GM21367 (cell line): ENCODE measurements around the gene HELZ.
"Not testable (repeated sequence)": the region's sequence is repeated elsewhere in the genome, so short reads cannot be mapped to it uniquely, and the experiment has no call there.

Experiments used
- ATAC-seq: cut with Tn5 transposase; IDR thresholded peaks from one replicate; pipeline ENCODE4 v1.9.1; 2021; ENCODE audit not compliant: unreplicated experiment

Gene HELZ

GRCh38 chr17:67054011-67054591 lies 190.9 kb downstream of the HELZ start:
- no peak for ATAC-seq

DNA sequence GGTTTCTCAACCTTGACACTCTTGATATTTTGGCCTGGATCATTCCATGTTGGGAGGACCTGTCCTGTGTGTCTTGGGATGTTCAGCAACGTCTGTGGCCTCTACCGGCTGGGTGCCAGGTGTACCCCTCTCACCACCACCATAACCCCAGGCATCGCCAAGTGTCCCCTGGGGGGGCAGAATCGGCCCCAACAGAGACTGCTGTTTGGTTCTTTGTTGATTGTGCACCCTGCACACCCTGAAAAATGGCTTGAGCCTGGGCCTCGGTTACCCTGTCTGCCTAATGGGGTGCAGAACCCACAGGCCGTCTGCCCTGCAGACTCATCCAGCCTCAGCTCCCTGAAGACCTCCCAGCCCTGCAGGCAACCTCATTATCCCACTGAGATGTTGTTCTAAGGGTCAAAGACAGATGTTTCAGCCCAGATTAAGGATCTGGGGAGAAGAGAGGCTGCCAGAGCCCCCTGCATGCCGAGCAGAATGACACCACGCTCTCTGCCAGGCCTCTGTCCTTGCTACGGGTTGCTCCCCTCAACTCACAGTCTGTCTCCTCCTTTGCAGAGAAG lies 191.5 kb downstream of the HELZ start:
- ATAC-seq = no peak

DNA sequence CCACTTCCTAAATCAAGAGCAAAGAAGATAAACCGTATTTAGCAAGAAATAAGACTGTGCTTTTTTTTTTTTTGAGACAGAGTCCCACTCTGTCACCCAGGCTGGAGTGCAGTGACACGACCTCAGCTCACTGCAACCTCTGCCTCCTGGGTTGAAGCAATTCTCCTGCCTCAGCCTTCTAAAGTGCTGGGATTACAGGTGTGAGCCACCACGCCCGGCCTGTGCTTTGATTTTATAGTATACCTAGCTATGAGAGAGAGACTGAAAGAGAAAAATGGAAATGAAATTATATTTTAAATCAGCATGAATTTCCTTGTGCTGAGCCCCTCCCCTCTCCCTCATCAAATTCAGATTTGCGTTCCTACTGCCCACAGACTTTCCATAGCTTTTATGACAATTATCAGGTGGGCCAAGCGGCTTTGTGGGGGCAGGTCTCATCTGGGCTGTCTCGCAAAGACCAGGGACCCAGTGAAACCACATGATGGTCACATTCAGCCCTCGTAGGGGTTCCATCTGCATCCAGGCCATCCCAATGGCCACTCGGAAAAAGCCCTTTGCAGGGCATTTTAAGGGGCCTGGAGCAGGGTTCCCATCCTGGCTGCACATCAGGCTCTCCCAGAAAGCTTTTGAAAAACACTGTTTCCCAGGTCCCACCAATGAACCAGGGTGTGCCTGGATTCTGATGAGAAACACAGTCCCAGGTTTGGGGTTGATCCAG lies 192.1 kb downstream of the HELZ start:
- ATAC-seq = no peak

GRCh38 chr17:67051837-67052236 lies 193.2 kb downstream of the HELZ start:
- no peak for ATAC-seq

DNA sequence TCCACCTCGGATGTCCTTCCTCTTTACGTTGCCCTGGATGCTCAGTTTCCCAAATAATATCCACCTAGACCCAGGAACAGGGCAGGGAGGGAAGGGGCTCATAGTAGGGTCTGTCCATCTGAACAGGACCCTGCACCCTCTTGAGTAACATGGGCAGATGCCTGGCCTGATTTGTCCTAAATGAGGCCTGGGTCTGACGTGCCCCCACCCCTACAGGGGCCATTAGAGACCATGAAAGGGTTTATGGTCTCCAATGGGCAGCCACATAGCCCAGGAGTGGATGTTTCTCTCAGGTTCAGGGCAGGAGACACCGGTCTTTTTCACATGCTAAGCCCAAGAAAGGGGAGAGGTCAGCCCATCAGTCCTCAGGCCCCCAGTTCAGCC lies 193.8 kb downstream of the HELZ start:
- no peak for ATAC-seq

DNA sequence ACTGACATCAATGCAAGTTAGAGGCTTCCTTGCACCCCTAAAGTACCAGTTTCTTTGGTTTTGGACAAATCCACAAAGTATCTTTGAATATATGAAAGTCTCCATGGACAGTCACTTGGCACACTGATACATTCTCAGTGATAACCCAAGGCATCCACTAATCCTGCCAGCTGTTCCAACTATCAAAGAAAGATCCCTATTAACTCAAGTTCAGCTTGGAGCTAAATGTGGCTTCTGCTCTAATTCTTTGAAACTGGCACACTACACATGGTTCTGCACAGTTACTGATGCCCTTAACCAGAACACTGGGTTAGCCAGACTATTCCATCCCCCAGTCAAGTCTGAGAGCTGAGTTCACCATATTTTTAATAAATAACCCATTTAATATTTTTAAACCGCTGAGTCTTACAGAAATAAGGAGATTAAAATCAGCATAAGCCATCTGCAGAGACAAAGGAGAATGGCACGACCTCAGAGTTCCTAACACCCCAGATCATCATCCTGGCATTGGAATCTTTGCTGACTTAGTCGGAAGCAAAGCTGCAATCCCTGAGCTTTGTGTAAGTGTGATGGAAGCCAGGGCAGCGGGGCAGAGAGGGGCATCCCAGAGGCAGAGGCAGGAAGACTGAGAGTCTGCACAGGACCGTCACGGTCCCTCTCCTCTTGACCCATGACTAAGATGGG lies 194.4 kb downstream of the HELZ start:
- no peak for ATAC-seq

DNA sequence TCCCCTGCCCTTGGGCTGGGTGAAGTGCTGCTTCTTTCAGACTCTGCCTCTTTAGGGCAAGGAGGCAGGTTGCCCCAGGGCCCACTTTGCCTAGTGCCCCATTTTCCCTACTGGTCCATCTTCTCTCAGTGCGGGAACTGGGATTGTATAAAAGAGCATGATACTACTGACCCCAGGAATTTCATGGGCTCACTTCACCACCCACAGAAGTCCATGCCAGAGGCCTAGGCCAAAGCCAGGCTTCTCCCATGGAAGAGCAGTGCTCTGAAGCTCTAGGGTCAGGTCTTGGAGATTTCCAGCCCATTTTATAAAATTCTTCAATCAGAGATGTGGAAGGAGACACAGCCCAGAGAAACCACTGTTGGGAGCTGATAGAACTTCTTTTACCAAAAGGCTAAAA lies 194.9 kb downstream of the HELZ start:
- ATAC-seq = no peak

DNA sequence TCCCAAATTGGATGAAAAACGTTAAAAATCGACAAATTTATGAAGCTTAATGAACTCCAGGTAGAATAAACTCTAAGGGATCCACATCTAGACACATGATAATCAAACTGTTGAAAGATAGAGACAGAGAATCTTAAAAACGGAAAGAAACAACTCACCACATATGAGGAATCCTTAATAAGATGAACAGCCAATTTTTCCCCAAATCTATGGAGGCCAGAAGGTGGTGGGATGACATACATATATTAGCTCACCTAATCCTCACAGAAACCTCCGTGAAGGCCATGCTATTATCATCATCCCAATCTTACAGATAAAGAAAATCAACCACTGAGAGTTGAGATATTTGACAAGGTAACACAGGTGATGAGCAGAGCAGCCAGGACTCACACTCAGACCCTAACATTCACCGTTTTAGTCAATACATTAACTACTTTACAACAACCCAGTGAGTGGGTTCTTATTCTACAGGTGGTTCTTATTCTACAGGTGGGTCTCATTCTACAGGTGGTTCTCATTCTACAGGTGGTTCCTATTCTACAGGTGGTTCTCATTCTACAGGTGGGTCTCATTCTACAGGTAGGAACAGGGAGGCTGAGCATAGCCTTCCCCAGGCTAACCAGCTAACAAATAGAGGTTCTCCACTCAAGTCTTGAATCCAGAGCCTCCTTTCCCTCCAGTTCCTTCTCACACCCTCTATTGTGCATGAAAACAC lies 195.8 kb downstream of the HELZ start:
- no peak for ATAC-seq

GRCh38 chr17:67047382-67047781 lies 197.6 kb downstream of the HELZ start:
- ATAC-seq = no peak

- ATAC-seq = no peak
These were observed 198.6 kb downstream of the HELZ start for GRCh38 chr17:67046398-67046797.

GRCh38 chr17:67044940-67045339 lies 200.1 kb downstream of the HELZ start:
- no peak for ATAC-seq

DNA sequence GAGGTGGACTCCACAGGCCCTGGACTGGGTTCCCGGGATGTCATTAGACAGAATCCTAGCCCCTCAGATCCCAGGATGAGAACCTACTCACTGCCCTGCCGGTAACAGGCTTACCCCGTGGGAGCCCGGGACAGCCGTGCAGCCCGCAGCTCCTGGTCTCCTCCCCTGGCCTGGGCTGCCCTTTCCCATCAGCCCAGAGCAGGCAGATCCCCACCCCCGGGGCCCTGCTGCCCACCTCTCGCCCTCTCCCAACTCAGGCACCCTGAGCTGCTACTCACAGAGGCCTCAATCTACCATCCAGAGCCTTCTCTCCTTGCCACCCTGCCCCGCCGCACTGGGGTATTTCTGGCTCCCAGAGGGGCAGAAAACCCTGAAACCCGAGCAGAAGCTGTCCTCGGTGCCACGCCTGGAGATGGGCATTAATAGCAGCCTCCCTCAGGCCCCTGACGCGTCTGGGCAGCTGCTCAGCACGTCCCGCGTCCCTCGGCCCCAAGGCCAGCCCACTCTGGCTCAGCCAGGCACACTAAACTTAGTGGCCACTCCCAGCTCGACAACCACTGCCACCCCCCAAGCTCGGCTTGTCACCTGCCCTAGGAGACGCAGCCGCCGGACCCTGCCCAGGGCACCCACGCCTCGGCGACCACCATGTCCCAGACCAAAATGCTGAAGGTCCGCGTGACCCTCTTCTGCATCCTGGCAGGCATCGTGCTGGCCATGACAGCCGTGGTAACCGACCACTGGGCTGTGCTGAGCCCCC lies 200.8 kb downstream of the HELZ start, which contains the start of gene CACNG1:
CACNG1 (plus strand) TSS at position 539 of the 757 bp plus-strand sequence; CDS start at position 646, 107 bp downstream.
- ATAC-seq = no peak

DNA sequence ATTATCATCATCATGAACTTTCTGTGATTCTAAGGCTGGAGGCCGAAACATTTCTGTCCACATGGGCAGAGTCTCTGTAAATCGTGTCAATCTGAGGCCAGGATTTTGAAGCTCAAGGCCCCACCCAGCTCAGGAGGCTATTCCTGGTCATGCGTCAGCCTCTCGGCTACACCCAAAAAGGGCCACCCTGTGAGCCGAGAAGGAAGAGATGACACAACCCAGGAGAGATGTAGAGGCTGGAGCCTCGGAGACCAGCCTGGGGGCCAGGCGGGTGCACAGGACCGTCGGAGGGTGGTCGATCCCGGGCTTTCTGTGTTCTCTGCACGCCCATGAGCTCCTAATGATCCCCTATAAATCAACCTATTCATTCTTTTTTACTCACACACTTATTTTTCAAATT lies 201.7 kb downstream of the HELZ start:
- ATAC-seq = no peak

GRCh38 chr17:67041941-67042899 lies 202.8 kb downstream of the HELZ start:
- no peak for ATAC-seq

DNA sequence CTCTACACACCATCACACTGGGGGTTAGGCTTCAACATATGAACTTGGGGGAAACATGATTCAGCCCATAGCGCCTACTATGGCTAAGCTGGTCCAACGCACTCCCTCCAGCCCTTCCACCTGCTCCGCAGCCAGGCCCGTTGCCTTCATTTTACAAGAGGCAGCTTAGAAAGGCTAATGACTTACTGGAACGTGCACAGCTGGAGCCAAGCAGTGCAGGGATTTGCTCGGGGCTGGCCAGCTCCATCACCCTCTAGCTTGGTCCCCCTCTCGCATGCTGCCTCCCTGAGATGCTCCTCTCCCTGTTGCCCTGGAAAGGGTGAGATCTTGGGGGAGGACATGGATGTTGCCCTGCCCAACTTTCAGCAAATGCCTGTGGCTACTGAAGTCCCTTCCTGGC lies 203.5 kb downstream of the HELZ start:
- no peak for ATAC-seq

- ATAC-seq = not testable (repeated sequence)
These were observed 203.9 kb downstream of the HELZ start for GRCh38 chr17:67041119-67041518.

DNA sequence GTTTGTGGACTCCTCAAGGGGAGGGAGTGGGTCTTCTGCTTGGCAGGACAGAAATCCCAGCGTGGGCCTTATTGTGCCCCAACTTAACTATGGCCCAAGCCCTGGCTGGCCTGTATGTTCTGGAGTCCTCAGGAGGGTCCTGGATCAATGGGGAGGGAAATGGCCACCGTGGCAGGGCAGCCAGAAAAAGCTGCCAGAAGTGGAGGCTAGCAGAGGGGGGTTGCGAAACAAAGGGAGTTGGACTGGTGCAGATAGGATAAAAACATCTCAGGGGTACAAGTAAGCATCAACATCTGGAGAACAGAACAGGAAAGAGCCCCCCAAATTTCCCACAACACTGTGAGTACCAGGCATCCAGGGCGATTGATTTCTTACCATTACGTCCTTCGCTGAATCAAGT lies 204.3 kb downstream of the HELZ start:
- ATAC-seq = no peak

DNA sequence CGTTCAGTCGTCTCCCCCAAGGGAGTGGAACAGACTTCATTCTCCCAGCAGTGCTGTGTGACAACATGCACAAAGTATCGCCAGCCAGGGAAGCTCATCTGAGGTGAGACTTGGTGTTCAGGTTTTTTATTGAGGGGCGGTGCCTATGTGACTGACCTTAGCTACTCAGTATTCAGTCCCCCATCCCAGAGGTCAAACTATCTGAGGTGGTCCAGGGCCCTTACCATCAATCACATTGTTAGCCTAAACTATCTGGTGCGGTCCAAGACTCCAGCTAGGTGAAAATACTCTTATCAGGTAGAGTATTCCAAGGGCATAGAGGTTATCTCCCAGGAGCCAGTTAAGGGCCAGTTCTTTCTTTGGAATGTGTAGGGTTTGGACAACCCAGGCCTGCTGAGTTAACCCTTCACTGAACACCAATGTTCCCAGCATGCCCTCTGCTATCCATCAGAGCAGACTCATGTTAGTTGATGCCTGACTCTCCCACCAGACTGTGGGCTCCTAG lies 206.1 kb downstream of the HELZ start:
- no peak for ATAC-seq
